Mammary epithelial cell (primary cell): Measurements from ENCODE around the gene MUC6.

Source experiments
- CTCF ChIP-seq, 2 donors: IDR thresholded peaks in 1 of 2; conservative IDR thresholded peaks in 1 of 2; 2 replicates each; pipeline ENCODE4 v1.5.1; 2011 to 2012; ENCODE audit warnings: inconsistent platforms in 2 of 2, low read length in 2 of 2, mild to moderate bottlenecking in 2 of 2, control low read depth in 1 of 2, low read depth in 1 of 2; ENCODE audit not compliant: insufficient read depth in 1 of 2; ENCODE audit errors: extremely low read depth in 1 of 2
- EZH2 ChIP-seq: IDR thresholded peaks from 2 replicates; pipeline ENCODE4 v1.6.1; 2012; ENCODE audit warnings: low read length, inconsistent platforms, borderline replicate concordance

DNA sequence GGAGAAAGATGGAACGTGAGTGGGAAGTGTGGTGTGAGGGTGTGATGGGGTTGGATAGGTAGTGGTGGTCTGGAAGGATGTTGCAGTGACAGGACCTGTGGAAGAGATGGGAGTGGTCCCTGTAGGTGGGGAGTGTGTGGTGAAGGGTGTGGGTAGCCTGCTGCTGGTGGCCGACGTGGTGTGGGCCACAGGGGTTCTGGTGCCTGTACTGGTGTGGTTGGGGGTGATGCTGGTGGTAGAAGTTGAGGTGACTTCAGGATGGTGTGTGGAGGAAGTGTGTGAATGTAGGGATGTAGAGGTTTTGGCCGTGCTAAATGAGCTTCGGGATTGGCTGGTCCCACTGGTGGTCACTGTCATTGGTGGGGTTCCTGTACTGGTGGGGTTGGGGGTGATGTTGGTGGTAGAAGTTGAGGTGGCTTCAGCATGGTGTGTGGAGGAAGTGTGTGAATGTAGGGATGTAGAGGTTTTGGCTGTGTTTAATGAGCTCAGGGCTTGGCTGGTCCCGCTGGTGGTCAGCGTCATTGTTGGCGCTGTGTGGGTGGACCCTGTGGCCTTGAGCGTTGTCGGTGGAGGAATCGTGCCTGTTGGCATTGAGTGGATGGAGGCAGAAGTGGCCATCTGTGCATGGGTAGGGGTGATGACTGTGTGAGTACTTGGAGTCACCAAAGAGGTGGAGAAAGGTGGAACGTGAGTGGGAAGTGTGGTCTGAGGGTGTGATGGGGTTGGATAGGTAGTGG is 19.1 kb downstream of the MUC6 start:
- TF ChIP-seq CTCF (conservative IDR thresholded peaks at IDR 0.05 in 1 of 2, IDR thresholded peaks at IDR 0.05 in 1 of 2; ENCODE audit: extremely low read depth in 1 of 2, insufficient read depth in 1 of 2, low read depth in 1 of 2, low read length in 2 of 2) (no peak), EZH2 (no peak)
